Measurements from ENCODE around the gene SLC16A13. TPM values are rescaled to one million over a fixed set of nuclear protein-coding genes. Genes with fewer than 3 reads are reported as not detected.
"Not testable (repeated sequence)": the region's sequence is repeated elsewhere in the genome, so short reads cannot be mapped to it uniquely, and the experiment has no call there.

The SLC16A13 gene
- 0.37 and 0.48 TPM in 2 replicates for total RNA-seq (2014; rRNA removed; shearing (Covaris generic))

GRCh38 chr17:7035591-7036368 lies at the start of gene SLC16A13:
TSS of gene SLC16A13 (plus strand) at chr17:7036015. CDS start at chr17:7036383, 368 bp downstream.
- H3K36me3 ChIP-seq (replicated peaks; ENCODE audit: control insufficient read depth, insufficient read depth, low read length) = no peaks in the 10 kb centered on the region
- DNase-seq = peak; percentile 100
- H3K4me3 ChIP-seq (ENCODE audit: insufficient read depth, low read depth, low read length) = peak within 1 kb of the TSS; percentile 85
- peaks cover 5% of the 10 kb centered on the region; the same call in 1 of the 2 replicates for H3K27me3 ChIP-seq (ENCODE audit: control insufficient read depth, insufficient read depth, low read length)

GRCh38 chr17:6986676-6987075 lies 49.1 kb upstream of the SLC16A13 start:
- no peak for DNase-seq

GRCh38 chr17:6989779-6990178 lies 46.0 kb upstream of the SLC16A13 start:
- DNase-seq = no peak
- H3K4me3 ChIP-seq (ENCODE audit: insufficient read depth, low read depth, low read length) = no peak overlapping the region
- H3K36me3 ChIP-seq (replicated peaks; ENCODE audit: control insufficient read depth, insufficient read depth, low read length) = no peaks in the 10 kb centered on the region

More at GRCh38 chr17:6986676-6987075, 49.1 kb upstream of the SLC16A13 start:
- Histone ChIP-seq H3K4me3 (ENCODE audit: insufficient read depth, low read depth, low read length) (no peak overlapping the region), H3K36me3 (replicated peaks; ENCODE audit: control insufficient read depth, insufficient read depth, low read length) (no peaks in the 10 kb centered on the region), H3K27me3 (ENCODE audit: control insufficient read depth, insufficient read depth, low read length) (no peaks in the 10 kb centered on the region)

DNA sequence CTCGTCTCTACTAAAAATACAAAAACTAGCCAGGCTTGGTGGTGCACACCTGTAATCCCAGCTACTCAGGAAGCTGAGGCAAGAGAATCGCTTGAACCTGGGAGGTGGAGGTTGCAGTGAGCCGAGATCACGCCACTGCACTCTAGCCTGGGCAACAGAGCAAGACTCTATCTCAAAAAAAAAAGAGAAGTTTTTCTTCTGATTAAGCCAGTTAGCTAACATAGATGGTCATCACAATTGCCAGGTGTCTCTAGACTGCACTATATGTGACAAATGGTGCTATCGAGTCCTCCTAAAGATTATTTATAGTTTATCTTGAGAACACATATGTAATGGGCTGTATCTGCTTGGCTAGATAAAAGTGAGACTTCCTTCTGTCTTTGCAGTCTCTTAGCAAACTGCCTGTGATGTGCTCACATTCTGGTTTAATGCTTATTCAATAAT lies 42.2 kb upstream of the SLC16A13 start:
- H3K4me3 ChIP-seq (ENCODE audit: insufficient read depth, low read depth, low read length); DNase-seq; H3K36me3 ChIP-seq (replicated peaks; ENCODE audit: control insufficient read depth, insufficient read depth, low read length): not testable (repeated sequence)
- H3K27me3 ChIP-seq (ENCODE audit: control insufficient read depth, insufficient read depth, low read length) = peaks cover 39% of the 10 kb centered on the region

More at GRCh38 chr17:6989779-6990178, 46.0 kb upstream of the SLC16A13 start:
- H3K27me3 ChIP-seq (ENCODE audit: control insufficient read depth, insufficient read depth, low read length) = peaks cover 13% of the 10 kb centered on the region

GRCh38 chr17:6994118-6994598 lies 41.7 kb upstream of the SLC16A13 start:
- DNase-seq = no peak
- peaks cover 39% of the 10 kb centered on the region for H3K27me3 ChIP-seq (ENCODE audit: control insufficient read depth, insufficient read depth, low read length)
- H3K4me3 ChIP-seq (ENCODE audit: insufficient read depth, low read depth, low read length) = no peak overlapping the region
- H3K36me3 ChIP-seq (replicated peaks; ENCODE audit: control insufficient read depth, insufficient read depth, low read length) = no peaks in the 10 kb centered on the region

- peaks cover 39% of the 10 kb centered on the region for H3K27me3 ChIP-seq (ENCODE audit: control insufficient read depth, insufficient read depth, low read length)
- no peak for DNase-seq
- no peaks in the 10 kb centered on the region for H3K36me3 ChIP-seq (replicated peaks; ENCODE audit: control insufficient read depth, insufficient read depth, low read length)
- H3K4me3 ChIP-seq (ENCODE audit: insufficient read depth, low read depth, low read length) = no peak overlapping the region
Observed at GRCh38 chr17:6994666-6995256, 41.1 kb upstream of the SLC16A13 start.

DNA sequence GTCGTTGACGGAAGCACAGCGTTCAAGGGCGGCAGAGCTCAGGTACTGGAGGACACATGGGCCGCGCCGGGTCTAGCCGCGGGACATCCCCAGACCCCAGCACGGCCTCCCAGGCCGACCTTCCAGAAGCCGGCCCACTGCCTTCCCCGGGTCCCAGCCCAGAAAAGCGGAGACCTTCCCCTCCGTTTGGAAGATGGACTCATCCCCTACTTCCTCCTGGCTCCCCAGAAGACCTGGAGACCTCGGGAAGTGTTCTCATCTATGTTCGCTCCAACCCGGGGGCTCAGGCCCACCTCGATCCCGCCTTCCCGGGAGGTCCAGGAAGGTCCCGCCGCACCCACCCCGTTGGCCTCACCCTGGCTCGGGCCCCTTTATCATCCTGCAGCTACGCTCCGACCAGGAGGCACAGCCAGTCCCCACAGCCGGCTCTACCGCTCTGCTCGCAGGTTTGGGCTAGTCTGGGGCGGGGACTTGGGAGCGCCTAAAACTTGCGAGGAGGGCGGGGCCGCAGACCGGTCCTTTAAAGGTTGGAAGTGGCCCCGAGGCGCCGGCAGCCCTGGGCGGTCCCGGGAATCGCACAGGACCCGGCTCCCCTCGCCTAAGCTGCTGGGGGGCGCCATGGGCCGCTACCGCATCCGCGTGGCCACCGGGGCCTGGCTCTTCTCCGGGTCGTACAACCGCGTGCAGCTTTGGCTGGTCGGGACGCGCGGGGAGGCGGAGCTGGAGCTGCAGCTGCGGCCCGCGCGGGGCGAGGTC lies 40.1 kb upstream of the SLC16A13 start, which contains the start of gene ALOX12:
Gene ALOX12 (plus strand): TSS at position 550 of the 756 bp plus-strand sequence. CDS start 69 bp downstream, at position 619.
- no peaks in the 10 kb centered on the region for H3K36me3 ChIP-seq (replicated peaks; ENCODE audit: control insufficient read depth, insufficient read depth, low read length)
- DNase-seq = peak; percentile 72
- H3K4me3 ChIP-seq (ENCODE audit: insufficient read depth, low read depth, low read length) = peak within 1 kb of the TSS; percentile 45
- peaks cover 39% of the 10 kb centered on the region for H3K27me3 ChIP-seq (ENCODE audit: control insufficient read depth, insufficient read depth, low read length)

DNA sequence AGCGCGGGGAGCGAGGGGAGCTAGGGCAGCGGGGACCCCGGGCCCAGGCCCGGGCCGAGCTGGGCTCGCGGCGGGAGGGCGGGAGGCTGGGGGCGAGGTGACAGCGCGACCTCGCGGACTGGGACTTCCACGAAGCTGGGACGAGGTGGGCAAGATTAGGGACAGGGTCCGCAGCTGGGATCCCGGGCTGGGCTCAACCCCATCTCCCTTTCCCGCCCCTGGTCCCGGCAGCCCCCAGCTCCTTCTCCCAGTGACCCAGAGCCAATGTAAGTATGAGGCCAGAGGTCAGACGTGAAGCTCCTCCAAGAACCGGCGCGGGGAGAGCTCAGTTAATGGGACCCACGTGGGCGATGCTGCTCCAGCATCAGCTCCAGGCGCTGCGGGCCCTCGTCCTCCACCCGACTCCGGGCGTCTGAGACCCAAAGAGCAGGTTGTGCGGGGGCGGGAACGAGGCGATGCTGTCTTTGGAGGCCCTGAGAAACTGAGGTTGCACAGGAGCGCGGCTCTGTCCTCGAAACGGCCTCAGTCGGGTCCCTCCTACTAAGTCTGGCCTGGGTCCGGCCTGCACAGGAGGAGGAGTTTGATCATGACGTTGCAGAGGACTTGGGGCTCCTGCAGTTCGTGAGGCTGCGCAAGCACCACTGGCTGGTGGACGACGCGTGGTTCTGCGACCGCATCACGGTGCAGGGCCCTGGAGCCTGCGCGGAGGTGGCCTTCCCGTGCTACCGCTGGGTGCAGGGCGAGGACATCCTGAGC lies 39.4 kb upstream of the SLC16A13 start:
- Histone ChIP-seq H3K27me3 (ENCODE audit: control insufficient read depth, insufficient read depth, low read length) (peaks cover 39% of the 10 kb centered on the region), H3K36me3 (replicated peaks; ENCODE audit: control insufficient read depth, insufficient read depth, low read length) (no peaks in the 10 kb centered on the region), H3K4me3 (ENCODE audit: insufficient read depth, low read depth, low read length) (peak overlapping the region; percentile 45)
- peak; percentile 79 for DNase-seq

DNA sequence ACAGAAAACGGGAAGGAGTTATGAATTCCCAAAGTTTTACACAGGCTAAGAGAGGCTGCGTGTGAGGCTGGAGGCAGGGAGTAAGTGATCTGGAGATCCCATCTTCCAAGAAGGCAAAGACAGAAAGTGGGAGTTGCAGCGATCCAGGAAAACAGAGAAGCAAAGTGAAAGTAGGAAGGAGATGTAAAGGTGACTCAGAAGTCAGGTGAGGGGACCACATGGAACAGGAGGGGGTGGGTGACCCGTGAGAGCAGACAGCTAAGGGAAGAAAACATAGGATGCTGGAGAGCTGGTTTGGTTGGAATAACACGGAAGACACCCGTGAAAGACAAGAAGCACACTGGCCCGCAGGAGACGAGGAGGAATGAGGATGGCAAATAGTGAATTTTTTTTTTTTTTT lies 38.6 kb upstream of the SLC16A13 start:
- no peaks in the 10 kb centered on the region for H3K36me3 ChIP-seq (replicated peaks; ENCODE audit: control insufficient read depth, insufficient read depth, low read length)
- peaks cover 39% of the 10 kb centered on the region for H3K27me3 ChIP-seq (ENCODE audit: control insufficient read depth, insufficient read depth, low read length)
- no peak overlapping the region for H3K4me3 ChIP-seq (ENCODE audit: insufficient read depth, low read depth, low read length)
- no peak for DNase-seq

DNA sequence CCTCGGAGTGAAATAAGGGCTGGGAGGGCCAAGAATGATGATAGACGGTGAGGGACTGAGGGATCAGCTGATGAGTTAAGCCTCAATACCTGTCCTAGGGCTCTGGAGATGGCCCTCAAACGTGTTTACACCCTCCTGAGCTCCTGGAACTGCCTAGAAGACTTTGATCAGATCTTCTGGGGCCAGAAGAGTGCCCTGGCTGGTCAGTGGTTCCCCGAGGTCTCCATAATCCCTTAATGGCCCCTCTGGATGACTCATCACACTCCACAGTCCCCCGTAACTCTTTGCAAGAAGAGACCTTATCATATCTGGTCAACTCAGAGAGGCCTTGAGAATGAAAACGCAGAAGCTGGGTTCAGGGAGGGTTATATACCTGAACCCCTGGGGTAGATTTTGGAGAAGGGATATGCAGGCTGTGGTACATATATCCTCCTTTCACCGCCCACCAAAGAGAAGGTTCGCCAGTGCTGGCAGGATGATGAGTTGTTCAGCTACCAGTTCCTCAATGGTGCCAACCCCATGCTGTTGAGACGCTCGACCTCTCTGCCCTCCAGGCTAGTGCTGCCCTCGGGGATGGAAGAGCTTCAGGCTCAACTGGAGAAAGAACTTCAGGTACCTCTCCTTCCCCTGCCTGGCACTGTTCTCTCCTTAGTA lies 36.8 kb upstream of the SLC16A13 start:
- DNase-seq = no peak
- peaks cover 34% of the 10 kb centered on the region for H3K27me3 ChIP-seq (ENCODE audit: control insufficient read depth, insufficient read depth, low read length)

DNA sequence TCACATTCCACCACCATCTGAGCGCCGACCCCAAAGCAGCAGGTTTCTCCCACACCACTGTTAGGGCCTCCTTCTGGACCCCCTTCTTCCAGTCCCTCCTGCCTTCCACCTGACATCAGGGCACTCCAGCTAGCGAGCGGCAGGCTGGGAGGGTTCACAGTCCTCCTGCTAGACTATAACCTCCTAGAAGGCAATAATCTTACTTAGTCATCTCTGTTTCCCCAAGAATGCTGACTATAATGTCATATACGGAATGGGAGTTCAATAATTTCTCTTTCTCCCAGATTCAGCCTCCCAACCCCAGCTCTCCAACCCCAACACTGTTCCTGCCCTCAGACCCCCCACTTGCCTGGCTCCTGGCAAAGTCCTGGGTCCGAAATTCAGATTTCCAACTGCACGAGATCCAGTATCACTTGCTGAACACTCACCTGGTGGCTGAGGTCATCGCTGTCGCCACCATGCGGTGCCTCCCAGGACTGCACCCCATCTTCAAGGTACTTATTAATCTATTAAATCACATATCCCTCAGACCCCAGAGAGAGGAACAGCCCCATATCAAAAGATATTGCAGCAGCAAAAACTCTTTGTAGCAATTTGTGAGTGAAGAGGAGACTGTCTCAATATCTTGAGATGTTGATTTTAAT lies 34.4 kb upstream of the SLC16A13 start:
- Histone ChIP-seq H3K4me3 (ENCODE audit: insufficient read depth, low read depth, low read length) (no peak overlapping the region), H3K36me3 (replicated peaks; ENCODE audit: control insufficient read depth, insufficient read depth, low read length) (no peaks in the 10 kb centered on the region), H3K27me3 (ENCODE audit: control insufficient read depth, insufficient read depth, low read length) (peaks cover 9% of the 10 kb centered on the region)
- no peak for DNase-seq

More for the DNA sequence above, 36.8 kb upstream of the SLC16A13 start:
- Histone ChIP-seq H3K4me3 (ENCODE audit: insufficient read depth, low read depth, low read length) (no peak overlapping the region), H3K36me3 (replicated peaks; ENCODE audit: control insufficient read depth, insufficient read depth, low read length) (no peaks in the 10 kb centered on the region)

GRCh38 chr17:7002288-7003047 lies 33.3 kb upstream of the SLC16A13 start:
- no peaks in the 10 kb centered on the region for H3K27me3 ChIP-seq (ENCODE audit: control insufficient read depth, insufficient read depth, low read length)
- no peak overlapping the region for H3K4me3 ChIP-seq (ENCODE audit: insufficient read depth, low read depth, low read length)
- H3K36me3 ChIP-seq (replicated peaks; ENCODE audit: control insufficient read depth, insufficient read depth, low read length) = no peaks in the 10 kb centered on the region
- no peak for DNase-seq

All from H7 (cell line).